Measurements from ENCODE around the gene RPIA.

The RPIA gene

DNA sequence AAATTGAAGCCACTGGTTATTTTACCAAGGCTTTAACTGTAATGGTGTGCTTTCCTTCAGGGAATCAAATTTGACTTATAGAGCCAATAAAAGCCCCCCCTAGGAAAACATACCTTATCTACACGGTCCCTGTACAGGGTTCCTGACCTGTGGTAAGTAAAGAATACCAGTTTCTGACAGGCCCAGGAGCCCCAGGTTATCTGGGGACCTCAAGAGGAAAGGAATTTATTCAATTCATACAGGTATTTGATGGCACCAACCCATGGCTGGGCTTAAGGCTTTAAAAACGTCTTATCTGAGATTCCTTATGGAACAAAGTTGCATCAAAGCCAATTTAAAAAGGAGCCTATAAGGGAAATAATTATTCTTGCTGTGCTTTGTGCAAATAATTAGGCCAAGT is 7.0 kb upstream of the RPIA start:
- DNase-seq (ENCODE audit: low read depth in 3 of 3), result no peak

DNA sequence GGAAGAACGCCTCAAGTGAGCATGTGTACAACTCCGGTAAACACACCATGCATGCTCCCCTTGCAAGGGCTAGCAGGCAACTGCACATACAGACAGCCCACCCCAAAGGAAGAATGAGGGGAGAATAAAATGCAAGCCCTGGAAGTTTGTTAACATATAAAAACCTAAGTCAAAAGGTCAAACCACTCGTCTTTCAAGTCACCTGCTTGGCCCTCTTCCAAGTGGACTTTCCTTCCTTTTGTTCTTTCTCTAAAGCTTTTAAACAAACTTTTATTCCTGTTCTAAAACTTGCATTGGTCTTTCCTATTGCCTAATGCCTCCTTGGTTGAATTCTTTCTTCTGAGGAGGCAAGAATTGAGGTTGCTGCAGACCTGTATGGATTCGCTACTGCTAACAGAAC is 5.2 kb upstream of the RPIA start:
- DNase-seq (ENCODE audit: low read depth in 3 of 3), result no peak

GRCh38 chr2:88687384-88687783 is 4.1 kb upstream of the RPIA start:
- no peak for DNase-seq (ENCODE audit: low read depth in 3 of 3)

- peak; percentile 22 to 43 (median 42) for DNase-seq (ENCODE audit: low read depth in 3 of 3)
These were observed 708 bp upstream of the RPIA start for GRCh38 chr2:88690591-88691338.

GRCh38 chr2:88692187-88692586 is 714 bp downstream of the RPIA start:
- peak in 1 of 3 experiments; percentile 28 for DNase-seq (ENCODE audit: low read depth in 3 of 3)

DNA sequence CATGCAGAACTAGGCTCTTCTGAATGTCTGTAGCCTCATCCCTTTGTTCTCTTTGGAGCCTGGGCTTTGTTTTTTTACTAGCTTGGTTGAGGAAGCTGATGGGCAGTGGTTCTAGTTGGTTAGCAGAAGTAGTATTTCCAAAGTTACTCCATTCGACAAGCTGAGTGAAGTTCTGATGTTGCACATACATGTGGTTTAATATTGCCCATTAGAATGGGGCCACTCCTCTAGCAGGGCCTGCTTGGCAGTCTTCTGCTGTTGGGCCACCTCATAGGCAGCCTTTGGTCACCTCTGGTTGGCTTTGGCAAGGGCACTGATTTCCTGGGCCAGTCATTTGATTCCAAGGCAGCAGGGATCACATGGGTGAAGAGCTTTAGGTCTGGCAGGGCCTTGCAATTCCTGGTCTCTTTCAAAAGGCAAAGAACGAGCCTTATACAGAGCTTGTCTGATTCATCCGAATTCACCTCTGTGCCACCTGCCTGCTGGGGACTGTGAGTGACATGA is 2.5 kb downstream of the RPIA start:
- no peak for DNase-seq (ENCODE audit: low read depth in 3 of 3)

GRCh38 chr2:88696611-88697010 is 5.1 kb downstream of the RPIA start:
- DNase-seq (ENCODE audit: low read depth in 3 of 3), result no peak

DNA sequence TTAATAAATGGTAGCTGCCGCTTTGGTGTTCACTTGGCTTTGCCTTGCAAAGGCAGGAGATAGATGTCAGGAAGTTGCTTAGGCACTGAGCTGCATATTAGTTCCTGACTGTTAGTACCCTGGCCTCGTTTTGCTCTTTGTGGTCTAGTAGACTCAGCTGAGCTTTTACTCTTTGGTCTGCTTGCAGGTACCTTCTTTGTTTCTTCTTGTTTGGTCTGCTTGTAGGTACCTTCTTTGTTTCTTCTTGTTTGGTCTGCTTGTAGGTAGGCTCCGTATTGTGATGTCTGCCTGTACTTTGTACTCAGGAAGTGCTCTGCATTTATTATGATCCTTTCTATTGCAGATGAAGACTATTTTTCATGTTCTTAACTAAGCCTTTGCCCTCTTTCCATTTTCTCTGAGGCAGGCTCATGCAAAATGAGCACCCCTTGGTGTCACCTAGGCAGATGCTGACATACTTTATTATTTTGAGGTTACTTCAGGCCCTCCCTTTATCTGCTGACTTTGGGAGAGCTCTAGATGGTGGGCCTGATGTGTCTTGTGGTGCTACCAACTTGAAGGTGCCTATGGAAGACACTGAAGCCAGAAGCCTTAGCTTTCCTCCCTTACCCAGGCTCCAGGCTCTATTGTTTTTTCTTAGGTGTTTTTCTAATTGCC is 6.0 kb downstream of the RPIA start:
- no peak for DNase-seq (ENCODE audit: low read depth in 3 of 3)

GRCh38 chr2:88698027-88698413 is 6.5 kb downstream of the RPIA start:
- no peak for DNase-seq (ENCODE audit: low read depth in 3 of 3)

DNA sequence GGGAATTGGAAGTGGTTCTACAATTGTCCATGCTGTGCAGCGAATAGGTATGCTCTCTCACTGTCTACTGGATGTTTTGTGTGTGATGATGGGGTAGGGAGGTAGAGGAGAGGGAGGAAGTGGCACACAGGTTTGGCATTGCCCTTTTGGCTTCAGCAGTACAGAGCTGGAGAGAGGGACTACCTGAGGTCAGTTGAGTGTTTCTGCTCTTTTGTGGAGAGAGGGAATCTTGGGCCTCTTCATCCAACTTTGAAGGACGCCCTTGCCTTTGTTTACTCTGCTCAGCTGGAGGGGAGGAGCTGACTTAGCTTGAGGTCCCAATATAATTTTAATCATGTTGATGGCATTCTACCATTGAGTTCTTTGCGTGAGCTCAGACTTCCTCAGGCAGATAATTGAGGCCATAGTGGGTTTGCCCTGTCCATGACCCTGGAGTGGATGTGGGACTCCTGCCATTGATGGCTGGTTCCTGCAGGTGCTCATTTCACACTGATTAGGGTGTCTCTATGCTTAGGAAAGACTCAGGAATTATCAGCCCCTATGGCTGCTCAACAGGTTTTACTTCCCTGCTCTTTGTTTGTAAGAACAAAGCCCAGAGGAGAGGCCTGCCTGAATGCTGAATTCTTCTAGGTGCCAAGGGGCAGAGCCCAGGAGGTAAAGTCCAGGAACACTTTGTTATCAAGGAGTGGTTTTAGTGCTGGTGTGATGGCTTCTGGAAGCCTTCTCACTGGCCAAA is 7.2 kb downstream of the RPIA start:
- no peak for DNase-seq (ENCODE audit: low read depth in 3 of 3)

- DNase-seq (ENCODE audit: low read depth in 3 of 3), result no peak
These were observed 15.5 kb downstream of the RPIA start for GRCh38 chr2:88707003-88707402.

- DNase-seq (ENCODE audit: low read depth in 3 of 3), result no peak
These were observed 17.7 kb downstream of the RPIA start for GRCh38 chr2:88709181-88709631.

- DNase-seq (ENCODE audit: low read depth in 3 of 3), result no peak
These were observed 19.8 kb downstream of the RPIA start for GRCh38 chr2:88711289-88711688.

DNA sequence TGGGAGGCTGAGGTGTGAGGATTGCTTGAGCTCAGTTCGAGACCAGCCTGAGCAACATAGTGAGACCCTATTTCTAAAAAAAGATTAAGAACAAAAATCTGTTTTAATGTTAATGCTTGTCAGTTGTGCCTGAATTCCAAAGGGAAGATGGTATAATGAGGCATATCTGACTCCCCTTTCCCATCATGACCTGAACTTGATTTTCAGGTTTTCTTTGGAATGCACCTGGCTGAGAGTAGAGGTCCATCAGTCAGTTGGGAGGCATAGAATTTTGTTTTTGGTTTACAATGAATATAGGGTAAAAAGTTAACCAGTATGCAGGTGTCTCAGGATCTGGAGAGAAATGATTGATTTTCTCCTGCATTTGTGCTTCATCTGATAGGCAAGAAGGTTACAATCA is 20.4 kb downstream of the RPIA start:
- no peak for DNase-seq (ENCODE audit: low read depth in 3 of 3)

- no peak for DNase-seq (ENCODE audit: low read depth in 3 of 3)
These were observed 21.9 kb downstream of the RPIA start for GRCh38 chr2:88713408-88713807.

DNA sequence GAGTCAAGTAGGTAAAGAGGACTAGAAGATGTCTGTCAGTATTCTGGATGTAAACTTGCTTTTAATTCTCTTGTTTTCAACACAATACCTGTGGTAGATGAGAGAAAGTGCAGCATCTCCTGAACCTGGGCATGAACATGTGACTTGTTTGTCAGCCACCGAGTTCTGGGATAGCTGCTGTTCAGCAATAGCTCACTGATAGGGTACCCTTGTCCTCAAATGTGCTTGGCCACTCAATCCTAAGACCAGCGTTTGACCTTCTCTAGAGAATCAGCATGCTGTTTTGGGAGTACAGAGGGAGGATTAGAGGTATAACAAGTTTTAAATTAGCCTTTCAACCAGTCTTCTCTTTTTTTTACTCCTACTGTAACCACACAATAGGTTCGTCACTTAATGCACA is 23.2 kb downstream of the RPIA start:
- no peak for DNase-seq (ENCODE audit: low read depth in 3 of 3)

DNA sequence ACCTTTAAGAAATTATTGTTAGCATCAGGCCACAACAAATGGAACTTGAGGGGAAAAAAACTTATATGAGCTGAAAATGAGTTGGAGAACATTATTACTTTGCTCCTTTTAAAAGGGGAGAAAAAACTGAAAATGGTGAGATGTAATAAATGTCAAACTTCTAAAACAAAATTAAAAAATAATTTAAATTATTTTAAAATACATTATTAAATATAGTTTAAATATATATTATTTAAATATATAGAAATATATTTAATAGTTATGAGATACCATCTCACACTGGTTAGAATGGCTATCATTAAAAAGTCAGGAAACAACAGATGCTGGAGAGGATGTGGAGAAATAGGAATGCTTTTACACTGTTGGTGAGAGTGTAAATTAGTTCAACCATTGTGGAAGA is 28.9 kb downstream of the RPIA start:
- DNase-seq (ENCODE audit: low read depth in 3 of 3), result no peak

DNA sequence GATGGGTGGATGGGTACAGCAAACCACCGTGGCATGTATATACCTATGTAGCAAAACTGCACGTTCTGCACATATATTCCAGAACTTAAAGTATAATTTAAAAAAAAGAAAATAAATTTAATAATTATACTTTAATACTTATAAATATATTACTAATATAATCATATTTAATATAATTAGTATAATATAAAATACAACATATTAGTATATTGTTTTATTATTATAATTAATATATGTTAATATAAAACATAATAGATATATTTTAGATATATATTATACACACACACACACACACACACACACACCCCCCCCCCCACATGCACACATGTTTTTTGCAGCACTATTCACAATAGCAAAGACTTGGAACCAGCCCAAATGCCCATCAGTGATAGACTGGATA is 29.8 kb downstream of the RPIA start:
- no peak for DNase-seq (ENCODE audit: low read depth in 3 of 3)

- DNase-seq (ENCODE audit: low read depth in 3 of 3), result no peak
These were observed 33.3 kb downstream of the RPIA start for GRCh38 chr2:88724643-88725332.

DNA sequence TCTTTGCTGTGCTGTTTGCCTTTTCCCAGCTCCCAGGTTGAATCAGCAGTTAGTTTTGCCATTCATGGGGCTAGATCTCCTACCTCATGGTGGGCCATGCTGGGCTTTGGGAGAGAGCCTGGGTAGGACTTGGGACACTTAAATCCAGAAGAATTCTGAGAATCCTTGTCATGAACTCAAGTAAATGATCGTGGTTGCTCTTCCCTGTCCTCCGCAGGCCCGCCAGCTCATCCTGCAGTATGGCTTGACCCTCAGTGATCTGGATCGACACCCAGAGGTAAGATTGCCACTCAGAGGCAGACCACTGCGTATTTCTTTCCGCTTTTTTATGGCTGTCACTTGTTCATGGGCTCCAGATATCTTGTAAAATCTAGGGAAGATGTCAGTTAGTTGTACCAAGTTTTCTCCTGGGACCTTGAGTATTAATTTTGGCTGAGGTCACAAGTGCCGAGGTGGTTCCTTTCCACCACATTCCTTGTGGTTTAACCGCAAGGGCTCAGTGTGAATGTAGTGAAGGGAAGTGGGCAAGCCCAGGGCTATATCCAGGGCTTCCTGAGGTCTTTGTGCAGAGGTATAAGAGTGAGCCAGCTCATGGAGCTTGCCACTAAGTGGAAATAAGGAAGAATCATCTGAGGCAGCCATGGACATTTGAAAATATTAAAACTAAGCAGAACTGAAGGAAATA is 37.7 kb downstream of the RPIA start:
- no peak for DNase-seq (ENCODE audit: low read depth in 3 of 3)

GRCh38 chr2:88733155-88733902 is 41.9 kb downstream of the RPIA start:
- DNase-seq (ENCODE audit: low read depth in 3 of 3), result no peak
